ENCODE results near the gene ZNF792.

Gene ZNF792

GRCh38 chr19:34936184-34936583 lies 27.8 kb downstream of the ZNF792 start:
- Histone ChIP-seq H4K20me1 (ENCODE audit: insufficient read depth, low read length) (no peaks in the 10 kb centered on the region), H3K36me3 (replicated peaks; ENCODE audit: low read depth, low read length) (no peaks in the 10 kb centered on the region), H3K27me3 (ENCODE audit: low read depth, low read length) (no peaks in the 10 kb centered on the region), H3K27ac (ENCODE audit: low read length) (no peak overlapping the region), H3K4me3 (ENCODE audit: low read length) (no peak overlapping the region), H3K4me2 (ENCODE audit: low read length) (no peak overlapping the region), H3K9me3 (ENCODE audit: insufficient read depth, low read length) (no peaks in the 10 kb centered on the region), H3K9ac (ENCODE audit: low read length) (no peak overlapping the region), H2AFZ (ENCODE audit: low read depth, low read length) (no peak overlapping the region), H3K4me1 (ENCODE audit: low read length) (no peaks in the 10 kb centered on the region), H3K79me2 (ENCODE audit: low read length) (no peaks in the 10 kb centered on the region)
- TF ChIP-seq EZH2phosphoT487 (IDR thresholded peaks at IDR 0.05; ENCODE audit: low read depth) (no peak), CTCF (IDR thresholded peaks at IDR 0.05; ENCODE audit: low read depth, low read length) (no peak)

GRCh38 chr19:34932494-34932893 lies 31.5 kb downstream of the ZNF792 start:
- H3K4me3 ChIP-seq (ENCODE audit: low read length) = no peak overlapping the region
- no peak overlapping the region for H3K9ac ChIP-seq (ENCODE audit: low read length)
- no peaks in the 10 kb centered on the region for H3K4me1 ChIP-seq (ENCODE audit: low read length)
- no peak overlapping the region for H3K27ac ChIP-seq (ENCODE audit: low read length)
- no peaks in the 10 kb centered on the region for H3K27me3 ChIP-seq (ENCODE audit: low read depth, low read length)
- no peaks in the 10 kb centered on the region; the same call in 1 of the 2 replicates for H3K9me3 ChIP-seq (ENCODE audit: insufficient read depth, low read length)
- TF ChIP-seq CTCF (IDR thresholded peaks at IDR 0.05; ENCODE audit: low read depth, low read length) (no peak), EZH2phosphoT487 (IDR thresholded peaks at IDR 0.05; ENCODE audit: low read depth) (no peak)
- H2AFZ ChIP-seq (ENCODE audit: low read depth, low read length) = no peak overlapping the region
- no peaks in the 10 kb centered on the region for H3K79me2 ChIP-seq (ENCODE audit: low read length)
- H3K4me2 ChIP-seq (ENCODE audit: low read length) = no peak overlapping the region
- no peaks in the 10 kb centered on the region for H3K36me3 ChIP-seq (replicated peaks; ENCODE audit: low read depth, low read length)
- no peaks in the 10 kb centered on the region for H4K20me1 ChIP-seq (ENCODE audit: insufficient read depth, low read length)

GRCh38 chr19:34926685-34927375 lies 37.2 kb downstream of the ZNF792 start, which contains the start of gene ZNF30:
ZNF30 (plus strand) TSS chr19:34926903; CDS start chr19:34929948, 3,045 bp downstream.
- Histone ChIP-seq H3K9me3 (ENCODE audit: insufficient read depth, low read length) (no peaks in the 10 kb centered on the region; the same call in 1 of the 2 replicates), H4K20me1 (ENCODE audit: insufficient read depth, low read length) (no peaks in the 10 kb centered on the region), H3K79me2 (ENCODE audit: low read length) (no peaks in the 10 kb centered on the region), H3K27me3 (ENCODE audit: low read depth, low read length) (no peaks in the 10 kb centered on the region), H2AFZ (ENCODE audit: low read depth, low read length) (peak within 1 kb of the TSS; percentile 78; the same call in 1 of the 2 replicates), H3K4me2 (ENCODE audit: low read length) (peak within 1 kb of the TSS; percentile 56), H3K4me1 (ENCODE audit: low read length) (no peaks in the 10 kb centered on the region), H3K36me3 (replicated peaks; ENCODE audit: low read depth, low read length) (no peaks in the 10 kb centered on the region), H3K4me3 (ENCODE audit: low read length) (peak within 1 kb of the TSS; percentile 78), H3K27ac (ENCODE audit: low read length) (no peak within 1 kb of the TSS), H3K9ac (ENCODE audit: low read length) (peak within 1 kb of the TSS; percentile 48)
- TF ChIP-seq EZH2phosphoT487 (IDR thresholded peaks at IDR 0.05; ENCODE audit: low read depth) = no peak
- TF ChIP-seq CTCF (IDR thresholded peaks at IDR 0.05; ENCODE audit: low read depth, low read length) = no peak

- Histone ChIP-seq H3K79me2 (ENCODE audit: low read length) (no peaks in the 10 kb centered on the region), H3K4me1 (ENCODE audit: low read length) (no peaks in the 10 kb centered on the region), H3K9ac (ENCODE audit: low read length) (no peak overlapping the region)
Measured at GRCh38 chr19:34926361-34926684, 37.7 kb downstream of the ZNF792 start.

More at GRCh38 chr19:34926361-34926684, 37.7 kb downstream of the ZNF792 start:
- Histone ChIP-seq H3K4me2 (ENCODE audit: low read length) (peak overlapping the region; percentile 56), H3K9me3 (ENCODE audit: insufficient read depth, low read length) (no peaks in the 10 kb centered on the region; the same call in 1 of the 2 replicates), H4K20me1 (ENCODE audit: insufficient read depth, low read length) (no peaks in the 10 kb centered on the region), H3K27ac (ENCODE audit: low read length) (no peak overlapping the region), H2AFZ (ENCODE audit: low read depth, low read length) (no peak overlapping the region), H3K27me3 (ENCODE audit: low read depth, low read length) (no peaks in the 10 kb centered on the region), H3K4me3 (ENCODE audit: low read length) (peak overlapping the region; percentile 78), H3K36me3 (replicated peaks; ENCODE audit: low read depth, low read length) (no peaks in the 10 kb centered on the region)
- TF ChIP-seq CTCF (IDR thresholded peaks at IDR 0.05; ENCODE audit: low read depth, low read length) (no peak), EZH2phosphoT487 (IDR thresholded peaks at IDR 0.05; ENCODE audit: low read depth) (no peak)

Data from OCI-LY3 (cell line).